IMR-90 (cell line): ENCODE data around the gene CDT1.

Source experiments
- BHLHE40 ChIP-seq: fragments of 150-350 bp; IDR thresholded peaks from 2 replicates; pipeline ENCODE4 v1.6.1; 2016; ENCODE audit warnings: mild to moderate bottlenecking, low read depth, low read length
- CEBPB ChIP-seq: IDR thresholded peaks from 2 replicates; pipeline ENCODE4 v1.6.1; 2012; ENCODE audit warnings: low read depth, low read length, improper control_type of control experiment
- CTCF ChIP-seq: conservative IDR thresholded peaks from 2 replicates; pipeline ENCODE4 v1.5.1; 2012; ENCODE audit warnings: mild to moderate bottlenecking, low read depth, low read length, improper control_type of control experiment
- FOS ChIP-seq: fragments of 150-350 bp; IDR thresholded peaks from 2 replicates; pipeline ENCODE4 v1.6.1; 2016; ENCODE audit warnings: low read depth, low read length
- MAFK ChIP-seq: IDR thresholded peaks from 2 replicates; pipeline ENCODE4 v1.6.1; 2012; ENCODE audit warnings: low read depth, low read length, improper control_type of control experiment
- MAZ ChIP-seq: IDR thresholded peaks from 2 replicates; pipeline ENCODE4 v1.6.1; 2012; ENCODE audit warnings: low read depth, mild to moderate bottlenecking, low read length, improper control_type of control experiment, moderate library complexity, borderline replicate concordance
- MXI1 ChIP-seq: IDR thresholded peaks from 2 replicates; pipeline ENCODE4 v1.6.1; 2012; ENCODE audit warnings: low read depth, mild to moderate bottlenecking, low read length, moderate library complexity, borderline replicate concordance
- POLR2A ChIP-seq: IDR thresholded peaks from 2 replicates; pipeline ENCODE4 v1.6.1; 2012; ENCODE audit warnings: mild to moderate bottlenecking, low read depth, low read length

GRCh38 chr16:88815901-88816589 is 12.5 kb downstream of the CDT1 start:
- TF ChIP-seq CTCF (peak; percentile 53), BHLHE40 (no peak), FOS (no peak), CEBPB (no peak), POLR2A (no peak), MAFK (no peak), MXI1 (no peak), MAZ (no peak)
